Ecto neural progenitor cell (in vitro differentiated cells): ENCODE measurements around the gene COL23A1.

ENCODE experiments used
- DNase-seq: peaks from one replicate; pipeline ENCODE4 v3.0.0-alpha.2; 2018; ENCODE audit warnings: low spot score

Gene COL23A1

DNA sequence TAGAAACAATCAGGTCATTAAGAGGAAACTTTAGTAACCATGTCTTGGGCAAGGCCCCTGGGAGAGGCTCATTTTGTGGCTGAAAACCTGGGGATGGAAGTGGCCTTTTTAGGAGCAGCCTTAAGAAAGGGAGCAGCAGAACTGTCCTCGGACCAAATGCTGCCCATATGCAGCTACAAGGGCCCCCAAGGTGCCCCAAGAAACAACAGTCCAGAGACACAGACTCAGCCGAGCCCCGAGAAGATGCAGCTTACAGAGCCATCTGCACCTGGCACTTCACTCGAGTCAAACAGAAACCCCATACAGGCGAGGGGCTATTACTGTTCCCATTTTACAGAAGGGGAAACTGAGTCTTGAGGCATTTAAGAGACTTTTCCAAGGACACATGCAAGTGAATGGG, 58.0 kb downstream of the COL23A1 start:
- no peak for DNase-seq

DNA sequence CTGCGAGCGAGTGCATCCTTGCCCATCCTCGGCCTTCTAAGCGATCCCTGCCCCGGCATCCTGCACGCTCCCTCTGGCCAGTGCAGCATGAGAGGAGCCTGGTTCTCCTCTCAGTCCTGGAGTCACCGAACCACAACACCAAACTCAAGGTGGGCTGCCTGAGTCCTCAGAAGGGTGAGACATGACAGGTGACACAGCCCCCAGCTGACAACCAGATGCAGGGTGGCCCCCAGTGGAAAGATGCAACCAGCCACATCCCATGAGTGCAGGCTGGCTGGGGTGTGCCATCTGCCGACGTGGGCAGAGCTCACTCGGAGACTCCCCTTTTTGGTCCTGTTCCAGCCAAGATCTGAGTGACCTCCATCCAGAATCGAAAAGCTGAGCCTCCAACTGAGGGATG, 58.4 kb downstream of the COL23A1 start:
- no peak for DNase-seq

DNA sequence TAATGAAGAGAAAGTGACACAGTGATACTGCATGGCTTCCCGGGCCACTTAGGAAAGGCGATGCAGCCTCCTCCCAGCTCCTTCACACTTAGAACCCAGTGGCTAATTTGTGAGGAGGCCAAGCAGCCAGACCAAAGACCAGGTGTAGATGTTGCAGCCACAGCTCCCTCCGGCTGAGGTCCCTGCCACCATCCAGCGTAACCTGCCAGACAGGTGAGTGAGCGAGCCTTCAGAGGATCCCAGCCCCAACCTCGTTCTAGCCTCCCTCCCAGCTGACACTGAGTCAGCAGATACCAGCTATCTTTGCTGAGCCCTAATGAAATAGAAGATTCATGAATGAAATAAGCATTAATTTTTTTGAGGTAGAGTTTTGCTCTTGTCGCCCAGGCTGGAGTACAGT, 59.7 kb downstream of the COL23A1 start:
- no peak for DNase-seq

DNA sequence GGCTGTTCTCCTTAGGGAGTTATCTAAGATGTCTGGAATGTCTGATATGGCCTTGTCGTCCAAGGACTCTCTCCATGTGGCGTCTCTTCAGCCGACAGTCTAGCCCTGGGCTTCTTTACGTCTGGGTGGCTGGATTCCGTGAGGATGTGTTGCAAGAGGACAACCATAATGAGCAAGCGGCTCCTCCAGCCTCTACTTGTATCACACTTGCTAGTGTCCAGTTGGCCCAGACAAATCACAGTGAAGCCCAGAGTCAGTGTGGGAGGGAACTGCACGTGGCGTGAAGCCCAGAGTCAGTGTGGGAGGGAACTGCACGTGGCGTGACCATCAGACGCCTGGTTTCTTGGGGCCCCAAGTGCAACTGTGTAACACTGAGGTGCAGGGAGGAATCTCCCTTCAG, 61.1 kb downstream of the COL23A1 start:
- DNase-seq: no peak

DNA sequence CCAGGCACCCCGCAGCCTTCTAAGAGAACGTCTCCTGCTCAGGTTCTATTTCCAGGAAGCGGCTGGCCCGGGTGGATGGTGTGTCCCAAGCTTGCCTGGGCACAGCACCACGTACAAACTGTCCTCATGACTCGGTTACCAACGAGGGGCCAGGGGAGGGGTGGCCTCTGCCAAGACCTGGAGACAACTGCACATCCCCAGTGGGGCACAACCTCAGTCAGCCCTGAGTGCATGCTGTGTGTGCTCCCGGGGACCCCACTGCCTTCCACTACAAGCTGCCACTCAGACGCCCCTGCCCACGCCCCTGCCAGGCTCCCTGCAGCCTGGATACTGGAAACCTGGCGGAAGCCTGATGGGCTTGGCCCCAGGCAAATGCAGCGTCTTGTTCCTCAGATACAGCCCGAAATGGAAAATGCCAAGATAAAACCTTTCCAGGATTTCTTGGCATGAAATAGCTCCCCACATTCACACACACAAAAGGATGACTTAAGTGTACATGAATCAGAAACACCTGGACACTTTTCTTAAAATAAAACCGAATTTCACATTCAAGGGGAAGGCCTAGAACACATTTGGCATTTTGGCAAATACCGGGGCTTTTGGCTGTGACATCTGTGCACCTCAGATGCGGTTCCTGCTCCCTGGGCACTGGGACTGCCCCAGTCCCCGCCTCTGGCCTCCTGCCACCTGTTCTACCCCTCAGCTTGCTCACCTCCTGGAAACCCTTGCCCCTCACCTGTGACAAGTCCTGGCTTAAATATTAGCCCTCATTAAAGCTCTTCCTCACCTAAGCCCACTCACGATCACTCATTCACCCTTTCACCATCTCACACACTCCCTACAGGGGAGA, 62.5 kb downstream of the COL23A1 start:
- DNase-seq: no peak

DNA sequence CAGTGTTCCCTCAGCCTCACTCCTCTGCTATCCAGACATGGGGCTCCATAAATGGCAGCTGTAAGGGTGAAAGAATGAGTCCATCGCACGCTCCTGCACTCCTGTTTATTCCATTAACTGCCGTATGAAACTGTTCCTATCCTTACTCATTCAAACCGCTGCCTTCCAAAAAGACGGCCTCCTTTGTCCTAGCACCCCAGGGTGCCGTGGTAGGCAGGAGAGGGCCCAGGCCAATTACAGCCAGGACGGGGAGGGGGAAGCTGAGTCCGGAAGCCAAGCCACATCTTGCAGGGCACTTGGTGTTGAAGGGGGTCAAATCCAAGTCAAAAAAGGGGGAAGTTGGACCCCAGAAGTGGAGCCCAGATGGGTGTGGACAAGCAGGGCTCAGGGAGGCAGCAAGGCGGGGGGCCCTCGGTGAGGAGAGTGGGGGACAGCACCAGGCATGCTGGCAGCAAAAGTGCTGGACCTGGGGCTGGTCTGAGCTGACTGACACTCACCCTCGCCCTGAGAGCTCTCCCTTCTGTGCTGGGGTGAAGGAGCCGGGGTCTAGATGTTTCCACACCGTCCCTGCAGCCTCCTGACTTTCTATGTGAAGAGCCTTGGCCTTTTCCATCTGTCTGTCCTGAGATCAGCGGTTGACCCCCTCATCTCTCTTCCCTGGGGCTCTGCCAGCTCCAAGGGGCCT, 63.3 kb downstream of the COL23A1 start:
- DNase-seq: no peak

DNA sequence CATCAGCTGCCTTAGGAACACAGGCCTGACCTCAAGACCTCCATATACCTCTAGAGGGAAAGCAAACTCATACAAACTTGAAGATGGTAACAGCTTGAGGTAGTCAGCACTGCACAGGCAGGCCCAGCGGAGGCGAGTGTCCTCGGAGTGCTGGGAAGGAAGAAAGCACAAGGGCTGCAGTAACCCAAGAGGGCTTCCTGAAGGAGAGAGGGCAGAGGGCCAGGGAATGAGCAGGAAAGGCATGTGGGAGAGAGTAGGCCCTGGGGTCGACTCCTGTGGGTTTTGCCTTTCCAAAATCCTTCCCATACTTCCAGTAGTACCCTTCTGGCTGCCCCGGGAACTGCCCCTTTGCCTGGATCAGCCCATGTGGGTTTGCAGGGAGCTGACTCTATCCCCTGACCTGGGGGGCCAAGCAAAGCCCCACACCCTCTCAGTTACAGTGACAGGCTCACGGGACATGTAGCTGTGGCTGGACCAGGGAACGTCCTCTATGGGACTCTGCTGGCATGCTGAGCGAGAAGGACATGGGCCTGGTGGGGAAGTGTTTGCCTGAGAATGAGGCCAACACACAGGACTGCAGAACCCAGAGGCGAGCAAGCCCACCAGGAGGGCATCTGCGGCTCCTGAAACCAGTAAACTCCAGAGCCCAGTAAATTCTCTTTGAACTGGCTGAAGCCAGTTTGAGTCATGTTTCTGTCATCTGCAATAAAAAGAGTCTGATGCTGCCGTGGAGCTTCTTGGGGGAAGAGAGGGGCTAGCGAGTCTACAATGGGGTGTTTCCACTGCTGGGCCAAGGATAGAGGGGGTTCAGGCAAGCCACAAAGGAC, 64.1 kb downstream of the COL23A1 start:
- no peak for DNase-seq

DNA sequence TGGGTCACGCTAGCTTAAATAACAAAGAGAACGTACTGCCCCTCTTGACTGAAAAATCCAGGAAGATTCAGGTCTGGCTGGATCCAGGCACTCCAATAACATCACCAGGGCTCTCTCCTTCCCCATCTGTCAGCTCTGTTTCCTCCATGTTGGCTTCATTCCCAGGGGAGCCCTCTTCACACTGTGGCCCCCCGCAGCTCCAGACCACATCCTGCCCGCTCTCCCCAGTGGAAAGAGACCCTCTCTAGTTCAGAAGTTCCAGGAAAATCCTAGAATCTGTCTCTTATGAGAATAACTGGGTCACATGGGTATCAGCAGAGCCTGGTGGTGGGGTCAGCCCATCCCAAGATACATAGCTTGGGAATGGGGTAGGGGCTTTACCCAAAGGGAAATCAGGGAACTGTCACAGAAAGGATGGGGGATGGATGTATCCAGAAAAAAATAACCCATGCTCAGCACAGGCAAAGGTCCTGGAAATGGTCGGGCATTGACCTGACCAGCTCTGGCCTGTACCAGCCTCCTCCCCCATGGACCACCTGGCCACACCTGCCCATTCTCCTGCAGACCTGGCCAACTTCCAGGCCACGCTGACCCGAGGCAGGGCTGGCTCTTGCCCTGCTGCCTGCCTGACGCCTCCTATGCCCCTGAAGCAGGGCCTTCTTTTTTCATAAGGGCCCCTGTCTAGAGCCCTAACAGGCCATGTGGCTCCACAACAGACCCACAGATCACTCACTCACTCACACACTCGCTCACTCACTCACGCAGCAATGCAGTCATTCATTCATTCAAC, 65.9 kb downstream of the COL23A1 start:
- no peak for DNase-seq

DNA sequence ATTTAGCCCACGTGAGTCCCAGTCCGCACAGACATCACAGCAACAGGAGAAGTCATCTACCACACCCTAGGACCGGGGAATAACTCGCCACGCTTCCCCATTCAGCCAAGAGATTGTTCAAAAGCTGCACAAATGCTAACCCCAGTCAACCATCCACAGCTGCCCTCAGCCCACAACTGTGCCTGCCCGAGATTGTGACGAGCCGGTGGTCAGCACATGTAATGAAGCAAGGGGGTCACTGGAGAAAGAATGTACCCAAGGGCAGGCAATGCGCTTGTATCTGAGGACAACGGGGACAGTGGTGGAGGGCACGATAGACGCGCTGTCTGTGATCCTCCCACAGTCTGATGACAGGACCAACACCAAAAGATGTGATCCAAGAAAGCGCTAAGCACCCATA, 67.8 kb downstream of the COL23A1 start:
- DNase-seq: no peak

DNA sequence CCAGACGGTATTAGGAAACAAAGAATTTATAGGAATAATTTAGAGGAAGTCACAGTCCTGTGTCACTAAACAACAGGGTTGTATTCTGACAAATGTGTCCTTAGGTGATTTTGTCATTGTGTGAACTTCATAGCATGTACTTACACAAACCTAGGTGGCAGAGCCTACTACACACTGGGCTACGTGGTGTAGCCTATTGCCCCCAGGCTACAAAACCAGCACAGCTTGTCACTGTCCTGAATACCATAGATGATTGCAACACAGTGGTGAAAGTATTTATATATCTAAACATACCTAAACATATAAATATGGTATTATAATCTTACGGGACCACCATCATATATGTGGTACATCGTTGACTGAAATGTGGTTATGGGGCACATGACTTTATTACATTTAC, 69.3 kb downstream of the COL23A1 start:
- no peak for DNase-seq

DNA sequence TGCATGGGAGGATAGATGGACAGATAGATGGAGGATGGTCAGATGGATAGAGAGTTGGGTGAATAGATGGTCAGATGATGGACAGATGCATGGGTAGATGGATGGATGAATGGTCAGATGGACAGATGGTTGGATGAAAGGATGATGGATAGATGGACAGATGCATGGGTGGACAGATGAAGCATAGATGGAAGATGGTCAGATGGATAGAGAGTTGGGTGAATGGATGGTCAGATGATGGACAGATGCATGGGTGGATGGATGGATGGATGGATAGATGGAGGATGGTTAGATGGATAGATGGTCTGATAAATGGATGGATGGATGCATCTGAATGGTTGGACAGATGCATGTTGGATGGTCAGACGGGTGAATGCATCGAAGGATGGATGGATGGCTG, 70.4 kb downstream of the COL23A1 start:
- DNase-seq: no peak

DNA sequence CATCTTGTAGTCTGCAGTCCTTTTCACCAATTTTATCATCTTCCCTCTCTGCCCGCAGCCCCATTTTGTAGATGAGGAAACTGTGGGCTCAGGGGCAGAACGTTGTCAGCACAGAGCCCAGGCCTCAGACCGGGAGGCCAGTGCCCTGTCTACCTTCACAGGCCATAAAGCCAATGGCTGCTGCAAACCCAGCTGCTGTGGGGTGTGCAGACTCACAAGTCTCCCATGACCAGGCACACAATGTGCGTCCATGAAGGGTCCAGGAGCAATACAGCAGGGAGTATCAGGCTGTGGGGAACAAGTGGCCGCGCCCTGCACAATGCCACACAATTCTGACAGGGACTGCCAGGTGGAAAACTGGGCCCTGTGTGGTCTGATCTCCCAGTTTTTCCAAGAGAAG, 71.0 kb downstream of the COL23A1 start:
- DNase-seq: no peak

DNA sequence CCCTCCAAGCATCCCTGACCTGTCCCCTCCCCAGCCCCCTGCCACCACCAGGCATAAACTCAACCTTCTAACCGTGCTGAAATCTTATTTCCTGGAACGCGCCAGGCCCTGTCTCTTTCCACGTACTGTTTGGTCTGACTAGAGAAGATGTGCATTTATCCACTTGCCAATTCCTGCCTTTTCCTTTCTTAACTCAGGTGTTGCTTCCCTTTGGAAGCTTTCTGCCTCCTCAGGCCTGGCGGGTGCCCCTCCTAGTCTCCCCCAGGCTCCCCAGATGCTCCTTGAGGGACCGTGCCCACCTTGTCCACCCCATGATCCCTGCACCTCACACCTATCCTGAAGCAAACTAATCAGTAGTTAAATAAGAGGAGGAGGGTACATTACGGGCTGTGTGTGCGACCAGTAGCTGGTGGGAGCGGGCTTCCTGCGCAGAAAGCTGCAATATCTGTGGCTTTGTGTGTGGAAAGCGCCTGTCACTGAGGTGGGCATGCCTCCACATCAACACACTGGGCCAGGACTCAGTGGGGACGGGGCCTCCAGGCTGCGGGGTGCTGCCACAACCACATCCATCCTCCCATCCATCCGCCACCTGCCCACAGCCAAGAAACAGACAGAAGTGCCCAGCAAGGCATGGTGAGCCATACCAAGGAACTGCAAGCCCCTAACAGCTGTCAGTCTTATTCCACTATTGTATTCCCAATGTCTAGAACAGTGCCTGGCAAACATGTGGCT, 73.5 kb downstream of the COL23A1 start:
- no peak for DNase-seq

DNA sequence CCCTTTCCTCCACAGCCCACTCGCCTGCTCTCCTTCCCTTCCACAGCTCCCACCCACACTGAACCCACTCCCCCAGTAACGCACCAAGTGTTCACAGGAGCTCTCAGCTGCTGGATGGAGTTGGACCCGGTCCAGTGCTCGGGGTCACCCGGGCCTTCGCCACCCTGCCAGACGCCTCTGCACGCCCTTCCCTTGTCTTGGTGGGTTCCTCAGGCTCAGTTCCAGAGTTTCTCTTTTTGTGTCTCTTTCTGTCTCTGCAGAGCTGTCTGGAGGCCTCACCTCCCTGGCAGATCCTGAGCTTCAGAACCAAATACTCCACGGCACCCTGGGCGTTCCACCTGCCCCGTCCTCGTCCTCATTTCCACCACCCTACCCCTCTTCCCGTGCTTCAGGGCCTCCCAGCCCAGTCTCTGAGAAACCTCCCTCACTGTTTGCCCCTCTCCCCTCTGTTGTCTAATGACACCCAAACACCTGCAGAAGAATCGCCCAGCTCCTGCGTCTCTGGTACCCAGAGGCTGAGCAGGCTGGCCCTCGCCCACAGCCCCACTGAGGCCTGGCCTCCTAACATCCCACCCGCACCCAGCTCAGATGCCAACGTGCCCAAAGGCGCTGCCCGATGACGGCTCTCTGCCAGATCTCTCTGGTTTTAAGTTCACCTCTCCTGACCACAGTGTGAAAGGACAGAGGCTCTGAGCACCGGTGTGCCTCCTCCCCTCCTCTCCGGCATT, 74.3 kb downstream of the COL23A1 start:
- DNase-seq: no peak

DNA sequence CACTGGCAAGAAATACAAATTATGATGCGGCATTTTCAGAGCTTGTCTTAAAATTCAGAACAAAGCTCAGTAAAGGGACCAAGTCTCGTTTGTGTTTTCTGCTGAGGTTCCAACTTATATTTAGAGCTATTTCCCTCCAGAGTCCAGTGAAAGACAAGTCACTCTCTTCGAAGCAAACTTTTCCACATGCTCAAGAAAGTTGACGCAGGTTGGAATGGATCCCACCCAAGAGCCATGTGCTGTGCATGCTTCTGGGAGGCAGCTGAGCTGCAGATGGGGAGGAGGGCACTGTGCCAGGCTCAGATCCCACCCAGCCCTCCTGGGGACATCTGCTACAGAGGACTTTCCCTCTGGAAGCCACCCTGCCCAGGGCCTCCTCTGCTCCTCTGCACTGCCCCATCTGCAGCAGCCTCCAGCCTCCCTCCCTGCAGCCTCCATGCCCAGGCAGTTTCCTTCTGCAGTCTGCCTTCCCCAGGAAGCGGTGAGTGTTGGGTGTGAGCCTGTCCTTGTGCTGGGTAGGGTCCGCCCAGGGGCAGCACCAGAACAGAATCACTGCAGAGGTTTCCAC, 75.3 kb downstream of the COL23A1 start:
- no peak for DNase-seq

DNA sequence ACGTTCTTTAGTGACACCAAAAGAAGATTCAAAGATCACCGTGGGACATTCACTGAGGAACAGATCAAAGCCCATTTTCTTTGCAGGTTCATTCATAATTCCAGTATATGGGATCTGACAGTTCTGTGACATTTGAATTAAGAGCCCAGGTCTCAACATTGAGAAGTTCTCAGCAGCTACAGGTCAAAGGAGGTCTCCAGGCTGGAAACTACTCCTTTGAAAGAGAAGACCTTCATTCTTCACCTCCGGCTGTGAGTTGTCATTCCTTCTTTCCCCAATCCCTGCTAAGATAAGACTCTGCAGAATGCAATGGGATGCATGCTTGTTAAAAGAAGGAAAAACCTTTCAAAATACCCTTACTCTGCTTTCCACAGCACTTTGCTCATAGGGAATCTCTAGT, 79.0 kb downstream of the COL23A1 start:
- DNase-seq: no peak

DNA sequence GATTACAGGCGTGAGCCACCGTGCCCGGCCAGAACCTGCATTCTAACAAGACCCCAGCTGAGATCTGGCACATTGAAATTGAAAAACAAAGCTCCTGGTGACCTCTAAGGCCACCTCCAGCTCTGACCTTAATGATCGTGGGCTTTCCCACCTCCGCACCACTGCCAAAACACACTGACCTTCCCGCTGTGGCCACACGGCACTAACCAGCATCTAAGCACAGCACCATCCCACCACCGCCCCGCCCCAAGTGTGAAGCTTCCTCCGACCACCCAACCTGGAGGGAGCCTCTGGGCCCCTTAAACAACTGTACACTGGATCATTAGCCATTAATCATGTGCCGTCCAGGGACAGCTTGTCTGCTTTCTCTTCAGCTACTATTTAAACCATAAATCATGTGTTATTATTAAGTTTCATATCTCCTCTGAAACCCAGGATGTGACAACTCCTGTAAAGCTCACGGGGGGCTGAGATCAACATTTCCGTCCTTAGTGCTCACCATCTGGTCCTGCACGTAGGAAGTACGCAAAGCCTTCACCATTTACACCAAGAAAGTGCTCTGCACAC, 80.6 kb downstream of the COL23A1 start:
- no peak for DNase-seq

DNA sequence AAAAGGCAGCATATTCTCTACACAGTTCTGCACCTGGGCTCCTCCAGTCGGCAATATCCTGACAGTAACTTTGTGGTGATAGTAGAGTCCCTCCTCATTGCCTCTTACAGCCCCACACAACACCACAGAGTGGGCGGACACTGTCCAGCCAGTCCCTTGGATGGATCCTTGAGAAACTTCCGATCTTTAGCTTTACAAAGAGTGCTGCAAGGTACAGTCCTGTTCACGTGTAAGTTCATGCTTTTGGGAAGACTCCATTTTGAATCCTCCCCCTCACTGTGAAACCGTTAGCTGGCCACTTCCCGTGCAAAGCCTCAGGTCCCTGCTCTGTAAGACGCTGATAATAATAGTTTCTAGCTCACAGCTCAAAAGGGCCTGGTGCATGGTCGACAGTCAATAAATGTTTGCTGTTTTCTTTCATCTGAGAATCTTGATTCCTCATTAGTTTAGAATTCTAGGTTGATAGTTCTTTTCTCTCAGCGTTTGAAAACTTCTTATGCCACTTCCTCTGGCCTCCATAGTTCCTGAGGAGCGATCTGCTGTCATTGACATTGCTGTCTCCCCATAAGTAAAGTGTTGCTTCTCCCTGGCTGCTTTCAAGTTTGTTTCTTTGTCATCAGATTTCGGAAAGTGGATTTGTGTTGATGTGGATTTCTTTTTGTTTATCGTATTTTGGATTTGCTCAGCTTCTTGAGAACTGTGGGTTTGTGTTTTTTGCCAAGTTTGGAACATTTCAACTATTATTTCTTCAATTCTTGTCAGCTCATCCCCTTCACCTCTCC, 82.9 kb downstream of the COL23A1 start:
- DNase-seq: no peak
